DOHH2 (cell line): ENCODE results near the gene MESD.

Source experiments
- H3F3A ChIP-seq: fragments of 200-600 bp; sonication (generic), shearing (Covaris generic); 2 replicates; pipeline ENCODE4 v1.6.0; 2016; ENCODE audit warnings: antibody characterized with exemption, mild to moderate bottlenecking; ENCODE audit not compliant: control insufficient read depth, insufficient read depth
- H3K27ac ChIP-seq: fragments of 200-600 bp; sonication (generic); 2 replicates; pipeline ENCODE4 v1.5.1; 2014; ENCODE audit warnings: low read depth, mild to moderate bottlenecking, low read length, moderate library complexity
- H3K27me3 ChIP-seq: fragments of 200-600 bp; sonication (generic); 2 replicates; pipeline ENCODE4 v1.6.1; 2014; ENCODE audit warnings: mild to moderate bottlenecking, low read length, mixed read lengths; ENCODE audit not compliant: control insufficient read depth
- H3K36me3 ChIP-seq: fragments of 200-600 bp; sonication (generic); 2 replicates; pipeline ENCODE4 v1.6.1; 2014; ENCODE audit warnings: mild to moderate bottlenecking, low read length, moderate library complexity, mixed read lengths; ENCODE audit not compliant: control insufficient read depth
- H3K4me1 ChIP-seq: fragments of 200-600 bp; sonication (generic); 2 replicates; pipeline ENCODE4 v1.6.1; 2014; ENCODE audit warnings: mild to moderate bottlenecking, low read length, mixed read lengths; ENCODE audit not compliant: control insufficient read depth
- H3K4me2 ChIP-seq: fragments of 200-600 bp; sonication (generic); 2 replicates; pipeline ENCODE4 v1.6.0; 2014; ENCODE audit warnings: mild to moderate bottlenecking, low read length, moderate library complexity
- H3K4me3 ChIP-seq: fragments of 200-600 bp; sonication (generic); 2 replicates; pipeline ENCODE4 v1.5.1; 2014; ENCODE audit warnings: mild to moderate bottlenecking, low read length, mixed read lengths
- H3K79me2 ChIP-seq: fragments of 200-600 bp; sonication (generic); 2 replicates; pipeline ENCODE4 v1.6.1; 2014; ENCODE audit warnings: mild to moderate bottlenecking, low read length, mixed read lengths; ENCODE audit not compliant: control insufficient read depth
- H3K9me2 ChIP-seq: fragments of 200-600 bp; sonication (generic); replicated peaks from 2 replicates; pipeline ENCODE4 v1.6.1; 2014; ENCODE audit warnings: mild to moderate bottlenecking, low read length, mixed read lengths; ENCODE audit not compliant: control insufficient read depth
- H3K9me3 ChIP-seq: fragments of 200-600 bp; sonication (generic); 2 replicates; pipeline ENCODE4 v1.6.1; 2014; ENCODE audit warnings: antibody characterized with exemption, low read length, mixed read lengths; ENCODE audit not compliant: control insufficient read depth, insufficient read depth
- H4K20me1 ChIP-seq: fragments of 200-600 bp; sonication (generic); 2 replicates; pipeline ENCODE4 v1.6.0; 2014; ENCODE audit warnings: low read depth, mild to moderate bottlenecking, antibody characterized with exemption, low read length, moderate library complexity; ENCODE audit not compliant: control insufficient read depth, insufficient read depth
- EZH2phosphoT487 ChIP-seq: fragments of 200-600 bp; sonication (generic); IDR thresholded peaks from 2 replicates; pipeline ENCODE4 v1.6.1; 2017; ENCODE audit warnings: borderline replicate concordance, mild to moderate bottlenecking, antibody characterized with exemption, low read length, moderate library complexity, mixed read lengths
- TF ChIP-seq, protein P1 (sequence below): fragments of 200-600 bp; sonication (generic); IDR thresholded peaks from one replicate; pipeline ENCODE4 v1.5.1; 2014; ENCODE audit warnings: antibody characterized with exemption, mild to moderate bottlenecking, low read depth, low read length; ENCODE audit not compliant: poor library complexity, severe bottlenecking

MESD gene

DNA sequence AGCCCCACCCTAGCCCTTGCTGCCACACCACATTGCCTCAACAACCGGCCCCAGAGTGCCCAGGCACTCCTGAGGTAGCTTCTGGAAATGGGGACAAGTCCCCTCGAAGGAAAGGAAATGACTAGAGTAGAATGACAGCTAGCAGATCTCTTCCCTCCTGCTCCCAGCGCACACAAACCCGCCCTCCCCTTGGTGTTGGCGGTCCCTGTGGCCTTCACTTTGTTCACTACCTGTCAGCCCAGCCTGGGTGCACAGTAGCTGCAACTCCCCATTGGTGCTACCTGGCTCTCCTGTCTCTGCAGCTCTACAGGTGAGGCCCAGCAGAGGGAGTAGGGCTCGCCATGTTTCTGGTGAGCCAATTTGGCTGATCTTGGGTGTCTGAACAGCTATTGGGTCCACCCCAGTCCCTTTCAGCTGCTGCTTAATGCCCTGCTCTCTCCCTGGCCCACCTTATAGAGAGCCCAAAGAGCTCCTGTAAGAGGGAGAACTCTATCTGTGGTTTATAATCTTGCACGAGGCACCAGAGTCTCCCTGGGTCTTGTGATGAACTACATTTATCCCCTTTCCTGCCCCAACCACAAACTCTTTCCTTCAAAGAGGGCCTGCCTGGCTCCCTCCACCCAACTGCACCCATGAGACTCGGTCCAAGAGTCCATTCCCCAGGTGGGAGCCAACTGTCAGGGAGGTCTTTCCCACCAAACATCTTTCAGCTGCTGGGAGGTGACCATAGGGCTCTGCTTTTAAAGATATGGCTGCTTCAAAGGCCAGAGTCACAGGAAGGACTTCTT lies 39.1 kb downstream of the MESD start:
- Histone ChIP-seq H4K20me1 (no peaks in the 10 kb centered on the region), H3K79me2 (no peaks in the 10 kb centered on the region), H3K4me2 (no peak overlapping the region), H3K27me3 (no peaks in the 10 kb centered on the region), H3K36me3 (peaks cover 21% of the 10 kb centered on the region), H3K4me3 (no peak overlapping the region), H3F3A (no peaks in the 10 kb centered on the region), H3K9me2 (no peaks in the 10 kb centered on the region), H3K4me1 (peaks cover 9% of the 10 kb centered on the region), H3K27ac (no peak overlapping the region), H3K9me3 (no peaks in the 10 kb centered on the region)
- TF ChIP-seq, protein P1, sequence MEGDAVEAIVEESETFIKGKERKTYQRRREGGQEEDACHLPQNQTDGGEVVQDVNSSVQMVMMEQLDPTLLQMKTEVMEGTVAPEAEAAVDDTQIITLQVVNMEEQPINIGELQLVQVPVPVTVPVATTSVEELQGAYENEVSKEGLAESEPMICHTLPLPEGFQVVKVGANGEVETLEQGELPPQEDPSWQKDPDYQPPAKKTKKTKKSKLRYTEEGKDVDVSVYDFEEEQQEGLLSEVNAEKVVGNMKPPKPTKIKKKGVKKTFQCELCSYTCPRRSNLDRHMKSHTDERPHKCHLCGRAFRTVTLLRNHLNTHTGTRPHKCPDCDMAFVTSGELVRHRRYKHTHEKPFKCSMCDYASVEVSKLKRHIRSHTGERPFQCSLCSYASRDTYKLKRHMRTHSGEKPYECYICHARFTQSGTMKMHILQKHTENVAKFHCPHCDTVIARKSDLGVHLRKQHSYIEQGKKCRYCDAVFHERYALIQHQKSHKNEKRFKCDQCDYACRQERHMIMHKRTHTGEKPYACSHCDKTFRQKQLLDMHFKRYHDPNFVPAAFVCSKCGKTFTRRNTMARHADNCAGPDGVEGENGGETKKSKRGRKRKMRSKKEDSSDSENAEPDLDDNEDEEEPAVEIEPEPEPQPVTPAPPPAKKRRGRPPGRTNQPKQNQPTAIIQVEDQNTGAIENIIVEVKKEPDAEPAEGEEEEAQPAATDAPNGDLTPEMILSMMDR, result no peak
- TF ChIP-seq EZH2phosphoT487, result no peak

DNA sequence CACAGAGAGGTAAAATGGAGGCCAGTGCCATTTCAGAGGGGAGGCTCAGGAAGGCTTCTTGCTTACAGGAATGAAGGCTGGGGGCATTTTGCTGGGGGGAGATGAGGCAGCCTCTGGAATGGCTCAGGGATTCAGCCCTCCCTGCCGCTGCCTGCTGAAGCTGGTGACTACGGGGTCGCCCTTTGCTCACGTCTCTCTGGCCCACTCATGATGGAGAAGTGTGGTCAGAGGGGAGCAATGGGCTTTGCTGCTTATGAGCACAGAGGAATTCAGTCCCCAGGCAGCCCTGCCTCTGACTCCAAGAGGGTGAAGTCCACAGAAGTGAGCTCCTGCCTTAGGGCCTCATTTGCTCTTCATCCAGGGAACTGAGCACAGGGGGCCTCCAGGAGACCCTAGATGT lies 39.9 kb downstream of the MESD start:
- no peaks in the 10 kb centered on the region for H3K9me3 ChIP-seq
- H4K20me1 ChIP-seq, result no peaks in the 10 kb centered on the region
- no peaks in the 10 kb centered on the region for H3F3A ChIP-seq
- no peaks in the 10 kb centered on the region for H3K9me2 ChIP-seq
- TF ChIP-seq, protein P1, result no peak
- TF ChIP-seq EZH2phosphoT487, result no peak
- H3K4me3 ChIP-seq, result no peak overlapping the region
- H3K36me3 ChIP-seq, result peaks cover 21% of the 10 kb centered on the region
- no peak overlapping the region for H3K4me2 ChIP-seq
- H3K27ac ChIP-seq, result no peak overlapping the region
- no peaks in the 10 kb centered on the region for H3K27me3 ChIP-seq
- H3K4me1 ChIP-seq, result peaks cover 10% of the 10 kb centered on the region
- no peaks in the 10 kb centered on the region for H3K79me2 ChIP-seq

DNA sequence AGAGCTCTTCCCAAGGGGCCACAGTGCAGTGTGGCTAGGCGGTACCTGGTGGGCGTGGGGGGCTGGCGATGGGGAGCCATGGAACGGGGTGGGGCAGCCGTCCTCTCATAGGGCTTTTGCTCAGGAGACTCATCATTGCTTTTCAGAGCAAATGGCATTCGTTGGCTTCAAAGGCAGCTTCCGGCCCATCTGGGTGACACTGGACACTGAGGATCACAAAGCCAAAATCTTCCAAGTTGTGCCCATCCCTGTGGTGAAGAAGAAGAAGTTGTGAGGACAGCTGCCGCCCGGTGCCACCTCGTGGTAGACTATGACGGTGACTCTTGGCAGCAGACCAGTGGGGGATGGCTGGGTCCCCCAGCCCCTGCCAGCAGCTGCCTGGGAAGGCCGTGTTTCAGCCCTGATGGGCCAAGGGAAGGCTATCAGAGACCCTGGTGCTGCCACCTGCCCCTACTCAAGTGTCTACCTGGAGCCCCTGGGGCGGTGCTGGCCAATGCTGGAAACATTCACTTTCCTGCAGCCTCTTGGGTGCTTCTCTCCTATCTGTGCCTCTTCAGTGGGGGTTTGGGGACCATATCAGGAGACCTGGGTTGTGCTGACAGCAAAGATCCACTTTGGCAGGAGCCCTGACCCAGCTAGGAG lies 40.8 kb downstream of the MESD start:
- no peak overlapping the region for H3K4me2 ChIP-seq
- H3K4me3 ChIP-seq, result no peak overlapping the region
- no peaks in the 10 kb centered on the region for H3F3A ChIP-seq
- no peaks in the 10 kb centered on the region for H3K9me2 ChIP-seq
- no peaks in the 10 kb centered on the region for H3K9me3 ChIP-seq
- TF ChIP-seq EZH2phosphoT487, result no peak
- TF ChIP-seq, protein P1, result no peak
- H3K27me3 ChIP-seq, result no peaks in the 10 kb centered on the region
- H3K79me2 ChIP-seq, result no peaks in the 10 kb centered on the region
- H3K27ac ChIP-seq, result no peak overlapping the region
- peaks cover 10% of the 10 kb centered on the region for H3K4me1 ChIP-seq
- no peaks in the 10 kb centered on the region for H4K20me1 ChIP-seq
- peaks cover 21% of the 10 kb centered on the region for H3K36me3 ChIP-seq
